Colonic mucosa (tissue), 4 donors: ENCODE measurements around the gene FAM216B. TPM values are rescaled to one million over a fixed set of nuclear protein-coding genes. Genes with fewer than 3 reads are reported as not detected.
"Not testable (repeated sequence)": the region's sequence is repeated elsewhere in the genome, so short reads cannot be mapped to it uniquely, and the experiment has no call there.

ENCODE experiments used
- DNase-seq: peaks from one replicate; pipeline ENCODE4 v3.0.0-alpha.2; 2020
- H3K27ac ChIP-seq: fragments of 200-600 bp; one replicate; pipeline ENCODE4 v1.8.0; 2021
- H3K27me3 ChIP-seq: fragments of 200-600 bp; one replicate; pipeline ENCODE4 v1.8.0; 2021
- H3K36me3 ChIP-seq: fragments of 200-600 bp; one replicate; pipeline ENCODE4 v1.8.0; 2021
- H3K4me1 ChIP-seq: fragments of 200-600 bp; one replicate; pipeline ENCODE4 v1.8.0; 2021; ENCODE audit warnings: mild to moderate bottlenecking
- H3K4me3 ChIP-seq: fragments of 200-600 bp; one replicate; pipeline ENCODE4 v1.8.0; 2021
- H3K9ac ChIP-seq, 2 donors: one replicate each; pipeline ENCODE4 v1.7.0; 2013; ENCODE audit warnings: control low read depth in 2 of 2, low read depth in 2 of 2, low read length in 2 of 2
- H3K9me3 ChIP-seq: fragments of 200-600 bp; one replicate; pipeline ENCODE4 v1.8.0; 2021
- CTCF ChIP-seq: fragments of 200-600 bp; IDR thresholded peaks from one replicate; pipeline ENCODE4 v1.8.0; 2022; ENCODE audit warnings: antibody characterized with exemption, mild to moderate bottlenecking
- intact Hi-C: fragments of 100-400 bp; cut with DNase I; formaldehyde crosslinking; loops from one replicate; pipeline ENCODE4 v1.14.1; 2022
- total RNA-seq, 2 donors: library from RNA; stranded (reverse); fragmentation: NEBNext Ultra II Directional in 1 of 2; extraction: Animal tissue kit (Norgen Biotek cat#: 25700) in 1 of 2; gene quantifications; one replicate each; pipeline ENCODE4 v1.2.1, GENCODE V29; 2021
- donor health status: healthy.
- donor health status: DM: no; HTN: no; CAD: no.
- donor health status: DM: no; HTN: no; CAD: no.

The FAM216B gene
- total RNA-seq, 2 donors from 2014 or later, result 0.08 TPM; not detected in 1

- no peak overlapping the region for H3K27ac ChIP-seq
- no peak overlapping the region for H3K4me3 ChIP-seq
- H3K9ac ChIP-seq, result no peak overlapping the region
- intact Hi-C loops, result no loop called here
- H3K4me1 ChIP-seq, result no peaks in the 10 kb centered on the region
- H3K36me3 ChIP-seq, result no peaks in the 10 kb centered on the region
- no peaks in the 10 kb centered on the region for H3K27me3 ChIP-seq
- H3K9me3 ChIP-seq, result no peaks in the 10 kb centered on the region
- TF ChIP-seq CTCF, result no peak
- no peak for DNase-seq
Observed at GRCh38 chr13:42812316-42812715, 30.9 kb downstream of the FAM216B start.

- no peak overlapping the region for H3K4me3 ChIP-seq
- intact Hi-C loops, result no loop called here
- no peak for DNase-seq
- no peaks in the 10 kb centered on the region for H3K4me1 ChIP-seq
- H3K27me3 ChIP-seq, result no peaks in the 10 kb centered on the region
- no peak overlapping the region for H3K27ac ChIP-seq
- H3K9ac ChIP-seq, result no peak overlapping the region
- H3K9me3 ChIP-seq, result no peaks in the 10 kb centered on the region
- TF ChIP-seq CTCF, result no peak
- H3K36me3 ChIP-seq, result no peaks in the 10 kb centered on the region
Observed at GRCh38 chr13:42814868-42815267, 33.5 kb downstream of the FAM216B start.

DNA sequence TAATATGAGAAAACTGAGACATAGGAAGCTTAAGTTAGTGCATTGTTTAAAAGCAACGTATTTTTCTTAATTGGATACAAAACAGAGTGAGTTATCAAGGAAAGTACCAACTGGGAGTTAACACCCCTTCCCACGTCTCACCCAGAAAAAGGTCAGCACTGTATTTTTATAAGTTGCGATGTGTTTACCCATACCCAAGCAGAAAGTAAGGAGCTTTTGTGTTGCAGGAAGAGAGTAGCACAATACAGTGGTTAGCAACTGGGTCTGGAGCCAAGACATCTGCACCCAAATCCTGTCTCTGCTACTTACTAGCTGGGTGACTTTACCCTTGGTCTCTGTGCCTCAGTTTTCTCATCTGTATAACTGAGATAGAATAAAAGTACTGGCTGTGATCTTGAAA lies 34.3 kb downstream of the FAM216B start:
- Histone ChIP-seq H3K9ac (no peak overlapping the region), H3K36me3 (no peaks in the 10 kb centered on the region), H3K9me3 (no peaks in the 10 kb centered on the region), H3K27me3 (no peaks in the 10 kb centered on the region), H3K4me1 (no peaks in the 10 kb centered on the region), H3K27ac (no peak overlapping the region), H3K4me3 (no peak overlapping the region)
- intact Hi-C loops, result no loop called here
- TF ChIP-seq CTCF, result no peak
- no peak for DNase-seq

DNA sequence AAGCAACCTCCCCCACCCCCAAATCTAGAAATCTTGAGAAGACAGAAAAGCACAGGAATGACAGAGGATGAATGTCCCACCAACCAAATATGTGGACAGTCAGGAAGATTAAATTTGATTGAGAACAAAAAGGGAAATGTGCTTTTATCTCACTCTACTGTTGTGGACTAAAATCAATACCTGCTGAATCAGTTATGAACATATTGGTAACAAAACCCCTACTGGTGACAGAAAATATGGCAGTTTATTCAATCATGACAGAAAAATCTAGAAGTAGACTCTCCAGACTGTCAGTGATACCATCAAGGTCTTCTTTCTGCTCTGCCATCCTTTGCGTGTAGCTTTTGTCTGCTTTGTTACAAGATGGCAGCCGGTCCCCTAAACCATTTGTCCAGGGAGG lies 35.2 kb downstream of the FAM216B start:
- Histone ChIP-seq H3K36me3 (no peaks in the 10 kb centered on the region), H3K4me3 (no peak overlapping the region), H3K9ac (no peak overlapping the region), H3K27me3 (no peaks in the 10 kb centered on the region), H3K9me3 (no peaks in the 10 kb centered on the region), H3K4me1 (no peaks in the 10 kb centered on the region), H3K27ac (no peak overlapping the region)
- DNase-seq, result no peak
- TF ChIP-seq CTCF, result no peak
- intact Hi-C loops, result no loop called here

GRCh38 chr13:42819687-42820086 lies 38.3 kb downstream of the FAM216B start:
- H3K9ac ChIP-seq, H3K4me3 ChIP-seq, H3K27ac ChIP-seq, H3K9me3 ChIP-seq, DNase-seq, H3K36me3 ChIP-seq, H3K4me1 ChIP-seq, intact Hi-C loops, H3K27me3 ChIP-seq: not testable (repeated sequence)

DNA sequence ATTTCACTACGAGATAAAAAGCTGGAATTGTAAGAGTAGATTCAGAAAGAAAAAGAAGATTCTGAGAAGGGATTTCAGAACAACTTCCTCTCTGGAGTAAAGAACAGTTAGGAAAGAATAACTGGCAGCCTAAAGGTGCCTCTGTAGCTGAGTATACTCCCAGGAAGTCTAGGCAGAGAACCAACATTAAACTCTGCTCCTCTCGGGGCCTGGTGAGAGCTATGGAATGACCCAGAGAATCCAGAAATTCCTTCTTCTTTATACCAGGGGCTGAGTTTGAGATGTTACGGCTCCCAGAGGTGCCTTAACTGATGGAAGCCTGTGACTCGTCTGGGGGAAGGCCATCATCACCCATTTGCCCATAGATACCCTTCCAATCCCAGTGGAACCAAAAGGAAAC lies 39.1 kb downstream of the FAM216B start:
- Histone ChIP-seq H3K4me1 (no peaks in the 10 kb centered on the region), H3K27ac (no peak overlapping the region), H3K9me3 (no peaks in the 10 kb centered on the region), H3K27me3 (no peaks in the 10 kb centered on the region), H3K9ac (no peak overlapping the region), H3K4me3 (no peak overlapping the region), H3K36me3 (no peaks in the 10 kb centered on the region)
- no peak for DNase-seq
- intact Hi-C loops, result no loop called here
- TF ChIP-seq CTCF, result no peak
